ENCODE results near the gene CDC14B. TPM values are rescaled to one million over a fixed set of nuclear protein-coding genes. Genes with fewer than 3 reads are reported as not detected.
A peak's percentile ranks its signal among the peaks of the same experiment; 100 is the strongest.
"Not testable (repeated sequence)": the region's sequence is repeated elsewhere in the genome, so short reads cannot be mapped to it uniquely, and the experiment has no call there.

The CDC14B gene
- total RNA-seq, 1 experiment from 2014 or later = 28.4 TPM

DNA sequence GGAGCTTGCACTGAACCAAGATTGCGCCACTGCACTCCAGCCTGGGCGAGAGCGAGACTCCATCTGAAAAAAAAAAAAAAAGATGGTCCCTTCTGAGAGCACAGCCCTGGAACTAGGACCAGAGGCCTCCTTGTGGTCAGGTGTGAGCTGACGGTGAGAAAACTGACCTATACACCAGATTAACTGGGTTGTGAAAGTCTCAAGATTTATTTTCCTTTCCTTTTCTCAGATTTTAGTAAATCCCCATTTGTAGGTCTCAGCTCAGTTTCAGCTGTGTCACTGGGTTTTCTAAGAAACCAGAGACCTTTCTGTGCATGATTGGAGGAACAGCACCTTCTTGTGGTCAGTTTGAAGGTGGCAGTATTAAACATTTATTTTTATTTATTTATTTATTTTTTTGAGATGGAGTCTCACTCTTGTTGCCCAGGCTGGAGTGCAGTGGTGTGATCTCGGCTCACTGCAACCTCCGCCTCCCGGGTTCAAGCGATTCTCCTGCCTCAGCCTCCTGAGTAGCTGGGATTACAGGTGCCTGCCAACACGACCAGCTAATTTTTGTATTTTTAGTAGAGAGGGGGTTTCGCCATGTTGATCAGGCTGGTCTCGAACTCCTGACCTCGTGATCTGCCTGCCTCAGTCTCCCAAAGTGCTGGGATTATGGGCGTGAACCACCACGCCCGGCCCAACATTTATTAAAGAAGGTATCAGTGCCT, 47.2 kb upstream of the CDC14B start:
- H2BK120ac ChIP-seq (ENCODE audit: low read depth, low read length, poor library complexity, severe bottlenecking); H3K23ac ChIP-seq (ENCODE audit: insufficient read length, low read depth, low read length); H3K27me3 Mint-ChIP-seq (ENCODE audit: low read depth); H2BK15ac ChIP-seq (ENCODE audit: low read depth, low read length); H3K4me1 ChIP-seq (ENCODE audit: insufficient read depth, low read length); H3K4ac ChIP-seq (ENCODE audit: low read depth, low read length); H3K27ac Mint-ChIP-seq; H3K36me3 Mint-ChIP-seq (ENCODE audit: insufficient read depth in 1 of 3, low read depth in 3 of 3); H3K56ac ChIP-seq (ENCODE audit: insufficient read length, low read depth, low read length); H3K27me3 ChIP-seq (ENCODE audit: insufficient read depth, low read length); H3K23me2 ChIP-seq (ENCODE audit: insufficient read length, low read depth, low read length, poor library complexity, severe bottlenecking); H3K4me2 ChIP-seq (ENCODE audit: insufficient read depth, insufficient read length, low read length); H3K4me1 Mint-ChIP-seq; H3K4me3 Mint-ChIP-seq; H4K8ac ChIP-seq (replicated peaks; ENCODE audit: insufficient read length, low read depth, low read length); H3K9ac ChIP-seq (ENCODE audit: extremely low read depth, insufficient read length, low read length); H4K91ac ChIP-seq (ENCODE audit: insufficient read length, low read depth, low read length); H4K5ac ChIP-seq (ENCODE audit: insufficient read length, low read depth, low read length); H2AK5ac ChIP-seq (ENCODE audit: insufficient read length, low read length); H3K79me2 ChIP-seq (ENCODE audit: insufficient read depth, low read length); H2BK12ac ChIP-seq (ENCODE audit: insufficient read length, low read depth, low read length); H3K9me3 ChIP-seq (ENCODE audit: control insufficient read depth, low read depth, low read length); H4K20me1 ChIP-seq (ENCODE audit: control insufficient read depth, insufficient read depth, insufficient read length); H3K79me1 ChIP-seq (ENCODE audit: insufficient read depth, low read depth, low read length, poor library complexity, severe bottlenecking); H2BK5ac ChIP-seq (ENCODE audit: insufficient read length, low read length); H2BK20ac ChIP-seq (ENCODE audit: low read depth, low read length, poor library complexity, severe bottlenecking): not testable (repeated sequence)
- peak; percentile 53 for DNase-seq
- H3K9me3 Mint-ChIP-seq = peaks cover 9 to 14% of the 10 kb centered on the region in 2 experiments
- H3T11ph ChIP-seq (ENCODE audit: low read length) = peak overlapping the region; percentile 45
- peak overlapping the region; percentile 25 for H3K27ac ChIP-seq (ENCODE audit: insufficient read length, low read depth, low read length)
- H2AFZ ChIP-seq (ENCODE audit: low read length) = peak overlapping the region; percentile 96
- peak overlapping the region; percentile 83 for H3K18ac ChIP-seq (ENCODE audit: insufficient read length, low read depth, low read length)
- H3K14ac ChIP-seq (ENCODE audit: insufficient read depth, low read length) = peak overlapping the region; percentile 77; the same call in 1 of the 2 replicates
- TF ChIP-seq, protein P1, sequence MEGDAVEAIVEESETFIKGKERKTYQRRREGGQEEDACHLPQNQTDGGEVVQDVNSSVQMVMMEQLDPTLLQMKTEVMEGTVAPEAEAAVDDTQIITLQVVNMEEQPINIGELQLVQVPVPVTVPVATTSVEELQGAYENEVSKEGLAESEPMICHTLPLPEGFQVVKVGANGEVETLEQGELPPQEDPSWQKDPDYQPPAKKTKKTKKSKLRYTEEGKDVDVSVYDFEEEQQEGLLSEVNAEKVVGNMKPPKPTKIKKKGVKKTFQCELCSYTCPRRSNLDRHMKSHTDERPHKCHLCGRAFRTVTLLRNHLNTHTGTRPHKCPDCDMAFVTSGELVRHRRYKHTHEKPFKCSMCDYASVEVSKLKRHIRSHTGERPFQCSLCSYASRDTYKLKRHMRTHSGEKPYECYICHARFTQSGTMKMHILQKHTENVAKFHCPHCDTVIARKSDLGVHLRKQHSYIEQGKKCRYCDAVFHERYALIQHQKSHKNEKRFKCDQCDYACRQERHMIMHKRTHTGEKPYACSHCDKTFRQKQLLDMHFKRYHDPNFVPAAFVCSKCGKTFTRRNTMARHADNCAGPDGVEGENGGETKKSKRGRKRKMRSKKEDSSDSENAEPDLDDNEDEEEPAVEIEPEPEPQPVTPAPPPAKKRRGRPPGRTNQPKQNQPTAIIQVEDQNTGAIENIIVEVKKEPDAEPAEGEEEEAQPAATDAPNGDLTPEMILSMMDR (conservative IDR thresholded peaks at IDR 0.05) = peak; percentile 92
- WGBS (ENCODE audit: extremely low coverage, insufficient read length, low lambda C conversion rate) = no CpG with 5 or more reads among the region's 15 CpGs
